Left ventricle myocardium inferior (tissue), 1 donor: ENCODE measurements around the gene CACNA2D1. TPM values are rescaled to one million over a fixed set of nuclear protein-coding genes. Genes with fewer than 3 reads are reported as not detected.

ENCODE experiments used
- DNase-seq: peaks from one replicate; pipeline ENCODE4 v3.0.0-alpha.2; 2020
- H3K27ac ChIP-seq: fragments of 200-600 bp; replicated peaks from 2 replicates; pipeline ENCODE4 v1.8.0; 2021
- H3K27me3 ChIP-seq: fragments of 200-600 bp; 2 replicates; pipeline ENCODE4 v1.8.0; 2021; ENCODE audit warnings: low read depth
- H3K36me3 ChIP-seq: fragments of 200-600 bp; 2 replicates; pipeline ENCODE4 v1.8.0; 2021
- H3K4me1 ChIP-seq: fragments of 200-600 bp; 2 replicates; pipeline ENCODE4 v1.8.0; 2021
- H3K4me3 ChIP-seq: fragments of 200-600 bp; 2 replicates; pipeline ENCODE4 v1.8.0; 2021; ENCODE audit warnings: mild to moderate bottlenecking, moderate library complexity
- H3K9me3 ChIP-seq: fragments of 200-600 bp; replicated peaks from 2 replicates; pipeline ENCODE4 v1.8.0; 2021
- CTCF ChIP-seq: fragments of 200-600 bp; IDR thresholded peaks from 2 replicates; pipeline ENCODE4 v1.8.0; 2021; ENCODE audit warnings: antibody characterized with exemption, mild to moderate bottlenecking, borderline replicate concordance
- intact Hi-C: fragments of 100-400 bp; cut with micrococcal nuclease; formaldehyde crosslinking; loops from one replicate; pipeline ENCODE4 v1.11.0; 2022
- total RNA-seq: library from RNA; stranded (reverse); fragmentation: NEBNext Ultra II Directional; extraction: Animal tissue kit (Norgen Biotek cat#: 25700); gene quantifications from one replicate; pipeline ENCODE4 v1.2.1, GENCODE V29; 2021
- donor health status: DM: no; HTN: yes; CAD: no; lungs with severe emphysema.

Gene CACNA2D1
- total RNA-seq, 1 donor from 2014 or later = 64.6 TPM

- H3K27ac ChIP-seq = no peak overlapping the region
- H3K36me3 ChIP-seq = no peaks in the 10 kb centered on the region
- H3K9me3 ChIP-seq = peaks cover 6% of the 10 kb centered on the region
- no peak for DNase-seq
- intact Hi-C loops = loop anchor here (10.0 kb wide), 1 partner anchor 254 kb away; no protein-coding TSS in a partner anchor
- no peak for TF ChIP-seq CTCF
- H3K4me3 ChIP-seq = no peak overlapping the region
- peaks cover 22% of the 10 kb centered on the region for H3K4me1 ChIP-seq
- no peaks in the 10 kb centered on the region for H3K27me3 ChIP-seq
Measured at GRCh38 chr7:82230811-82231581, 212.6 kb downstream of the CACNA2D1 start.

GRCh38 chr7:82229164-82229563, 214.4 kb downstream of the CACNA2D1 start:
- no peak for TF ChIP-seq CTCF
- DNase-seq = no peak
- no peaks in the 10 kb centered on the region for H3K36me3 ChIP-seq
- no peak overlapping the region for H3K27ac ChIP-seq
- H3K4me1 ChIP-seq = peaks cover 7% of the 10 kb centered on the region
- intact Hi-C loops = no loop called here
- peaks cover 6% of the 10 kb centered on the region for H3K9me3 ChIP-seq
- no peak overlapping the region for H3K4me3 ChIP-seq
- H3K27me3 ChIP-seq = no peaks in the 10 kb centered on the region

- Histone ChIP-seq H3K9me3 (peaks cover 6% of the 10 kb centered on the region), H3K36me3 (no peaks in the 10 kb centered on the region), H3K4me1 (peaks cover 7% of the 10 kb centered on the region), H3K4me3 (no peak overlapping the region), H3K27ac (no peak overlapping the region), H3K27me3 (no peaks in the 10 kb centered on the region)
- no peak for TF ChIP-seq CTCF
- intact Hi-C loops = no loop called here
- no peak for DNase-seq
Measured at GRCh38 chr7:82226191-82226590, 217.4 kb downstream of the CACNA2D1 start.

GRCh38 chr7:82224529-82224928, 219.0 kb downstream of the CACNA2D1 start:
- Histone ChIP-seq H3K4me3 (no peak overlapping the region), H3K9me3 (peaks cover 6% of the 10 kb centered on the region), H3K27me3 (no peaks in the 10 kb centered on the region), H3K4me1 (peaks cover 7% of the 10 kb centered on the region), H3K27ac (no peak overlapping the region), H3K36me3 (no peaks in the 10 kb centered on the region)
- no peak for DNase-seq
- TF ChIP-seq CTCF = no peak
- intact Hi-C loops = no loop called here

GRCh38 chr7:82223580-82223979, 220.0 kb downstream of the CACNA2D1 start:
- H3K9me3 ChIP-seq = peaks cover 6% of the 10 kb centered on the region
- peaks cover 1% of the 10 kb centered on the region for H3K4me1 ChIP-seq
- intact Hi-C loops = no loop called here
- H3K27me3 ChIP-seq = no peaks in the 10 kb centered on the region
- H3K36me3 ChIP-seq = no peaks in the 10 kb centered on the region
- no peak for TF ChIP-seq CTCF
- H3K4me3 ChIP-seq = no peak overlapping the region
- no peak overlapping the region for H3K27ac ChIP-seq
- no peak for DNase-seq
